HCT116 (cell line): ENCODE measurements around the gene CBFB. TPM values are rescaled to one million over a fixed set of nuclear protein-coding genes. Genes with fewer than 3 reads are reported as not detected.

Experiments
- ATAC-seq: fragments of 200-7000 bp; cut with Tn5 transposase; 2 replicates; pipeline ENCODE4 v1.9.1; 2020; ENCODE audit warnings: mild to moderate bottlenecking, moderate library complexity
- BruUV-seq: library from RNA; stranded (reverse); fragments of 400-500 nt; replicated peaks from 2 replicates; lab custom pipeline; 2021; lab: Mats Ljungman, UMichigan
- CTCF ChIA-PET: fragments of 300-600 bp; sonication (Branson Sonifier 250); formaldehyde crosslinking; loops from one replicate; lab custom pipeline; 2021; ENCODE audit warnings: antibody characterized with exemption; lab: Charles Lee
- POLR2A ChIA-PET: fragments of 300-600, 350-600 bp; sonication (Branson Sonifier 250); formaldehyde crosslinking; loops from one replicate; lab custom pipeline; 2021; ENCODE audit warnings: antibody characterized with exemption; lab: Charles Lee
- RAD21 ChIA-PET, 2 experiments: fragments of 300-600 bp; sonication (Branson Sonifier 250); formaldehyde crosslinking; loops; one replicate each; lab custom pipeline; 2023; ENCODE audit warnings: low total read pairs in 2 of 2; ENCODE audit not compliant: uncharacterized antibody in 2 of 2, unreplicated experiment in 2 of 2, low non-redundant PET in 1 of 2; lab: Charles Lee
- DNase-seq: peaks from one replicate; pipeline ENCODE4 v3.0.0-alpha.2; 2010; ENCODE audit warnings: low read depth, low spot score
- H2AFZ ChIP-seq: fragments of 200-600 bp; shearing (Covaris generic), sonication (generic); 2 replicates; pipeline ENCODE4 v1.6.1; 2017; ENCODE audit warnings: low read depth, mixed run types, mixed read lengths, antibody characterized with exemption, low read length; ENCODE audit not compliant: poor library complexity, severe bottlenecking
- H3K27ac ChIP-seq: 2 replicates; pipeline ENCODE4 v1.5.1; 2012; ENCODE audit warnings: low read depth, low read length
- H3K27me3 ChIP-seq: fragments of 200-600 bp; sonication (generic); 2 replicates; pipeline ENCODE4 v1.6.1; 2016; ENCODE audit warnings: mixed run types, low read length, mixed read lengths; ENCODE audit not compliant: insufficient read depth
- H3K36me3 ChIP-seq, 2 experiments: fragments of 200-500 bp in 1 of 2; fragments of 200-600 bp in 1 of 2; sonication (Bioruptor generic) in 1 of 2; sonication (generic) in 1 of 2; 2 replicates each; pipeline versions ENCODE4 v1.5.1 to v1.6.1; 2014 to 2016; ENCODE audit warnings: low read length in 2 of 2, inconsistent platforms in 1 of 2, mixed read lengths in 1 of 2, mixed run types in 1 of 2; ENCODE audit not compliant: insufficient read depth in 2 of 2, control insufficient read depth in 1 of 2
- H3K4me1 ChIP-seq, 2 experiments: fragments of 200-600 bp in 1 of 2; sonication (generic) in 1 of 2; 2 replicates each; pipeline versions ENCODE4 v1.5.1 to v1.6.1; 2012 to 2017; ENCODE audit warnings: low read length in 2 of 2, inconsistent platforms in 1 of 2, mild to moderate bottlenecking in 1 of 2, mixed read lengths in 1 of 2, mixed run types in 1 of 2, moderate library complexity in 1 of 2; ENCODE audit not compliant: insufficient read depth in 2 of 2, control insufficient read depth in 1 of 2
- H3K4me2 ChIP-seq: fragments of 200-600 bp; sonication (generic); 2 replicates; pipeline ENCODE4 v1.6.1; 2017; ENCODE audit warnings: mixed run types, low read length, mixed read lengths
- H3K4me3 ChIP-seq, 2 experiments: fragments of 200-600 bp in 1 of 2; sonication (generic) in 1 of 2; replicated peaks in 1 of 2; 2 replicates each; pipeline ENCODE4 v1.5.1; 2011 to 2016; ENCODE audit warnings: low read length in 2 of 2, control low read depth in 1 of 2, low read depth in 1 of 2, mild to moderate bottlenecking in 1 of 2, mixed read lengths in 1 of 2, mixed run types in 1 of 2
- H3K79me2 ChIP-seq: fragments of 200-600 bp; sonication (generic); 2 replicates; pipeline ENCODE4 v1.6.1; 2017; ENCODE audit warnings: mild to moderate bottlenecking, mixed run types, low read length, moderate library complexity, mixed read lengths; ENCODE audit not compliant: insufficient read depth
- H3K9ac ChIP-seq: fragments of 200-600 bp; sonication (generic); 2 replicates; pipeline ENCODE4 v1.6.1; 2016; ENCODE audit warnings: low read length, mixed read lengths
- H3K9me2 ChIP-seq: fragments of 200-600 bp; sonication (generic), shearing (Covaris generic); 2 replicates; pipeline ENCODE4 v1.6.1; 2017; ENCODE audit warnings: mixed run types, mild to moderate bottlenecking, moderate library complexity; ENCODE audit not compliant: insufficient read depth
- H3K9me3 ChIP-seq, 2 experiments: fragments of 200-500 bp in 1 of 2; fragments of 200-600 bp in 1 of 2; sonication (Bioruptor generic) in 1 of 2; sonication (generic) in 1 of 2; 2 replicates each; pipeline ENCODE4 v1.6.1; 2014 to 2017; ENCODE audit warnings: low read length in 2 of 2, mixed read lengths in 2 of 2, inconsistent platforms in 1 of 2, low read depth in 1 of 2, mild to moderate bottlenecking in 1 of 2, mixed run types in 1 of 2, moderate library complexity in 1 of 2; ENCODE audit not compliant: control insufficient read depth in 1 of 2, insufficient read depth in 1 of 2
- H4K20me1 ChIP-seq: fragments of 200-600 bp; sonication (generic), shearing (Covaris generic); 2 replicates; pipeline ENCODE4 v1.6.1; 2017; ENCODE audit warnings: mixed run types, mild to moderate bottlenecking, moderate library complexity; ENCODE audit not compliant: insufficient read depth
- ATF3 ChIP-seq: IDR thresholded peaks from 2 replicates; pipeline ENCODE4 v1.6.1; 2012
- CBX3 ChIP-seq: IDR thresholded peaks from 2 replicates; pipeline ENCODE4 v1.6.1; 2012; ENCODE audit warnings: low read depth
- CEBPB ChIP-seq: IDR thresholded peaks from 2 replicates; pipeline ENCODE4 v1.6.1; 2012; ENCODE audit warnings: low read depth
- CTCF ChIP-seq, 3 experiments: fragments of 200-600 bp in 1 of 3; sonication (generic) in 1 of 3; IDR thresholded peaks in 2 of 3; conservative IDR thresholded peaks in 1 of 3; 2 replicates each; pipeline ENCODE4 v1.5.1; 2012 to 2017; ENCODE audit warnings: low read depth in 2 of 3, low read length in 2 of 3, antibody characterized with exemption in 1 of 3, borderline replicate concordance in 1 of 3, control low read depth in 1 of 3, mild to moderate bottlenecking in 1 of 3, mixed read lengths in 1 of 3, mixed run types in 1 of 3, moderate library complexity in 1 of 3; ENCODE audit not compliant: insufficient read depth in 1 of 3
- EGR1 ChIP-seq: IDR thresholded peaks from 2 replicates; pipeline ENCODE4 v1.6.1; 2012; ENCODE audit warnings: low read depth
- FOSL1 ChIP-seq: IDR thresholded peaks from 2 replicates; pipeline ENCODE4 v1.6.1; 2012; ENCODE audit warnings: low read depth
- JUND ChIP-seq: IDR thresholded peaks from 2 replicates; pipeline ENCODE4 v1.6.1; 2012
- POLR2A ChIP-seq: IDR thresholded peaks from 2 replicates; pipeline ENCODE4 v1.7.0; 2011; ENCODE audit warnings: borderline replicate concordance; ENCODE audit not compliant: insufficient read depth, insufficient read length; ENCODE audit errors: extremely low read depth
- POLR2AphosphoS5 ChIP-seq: IDR thresholded peaks from 2 replicates; pipeline ENCODE4 v1.6.1; 2011; ENCODE audit warnings: mild to moderate bottlenecking, low read depth, low read length, moderate library complexity
- SIN3A ChIP-seq: IDR thresholded peaks from 2 replicates; pipeline ENCODE4 v1.6.1; 2012; ENCODE audit warnings: low read depth
- SRF ChIP-seq: IDR thresholded peaks from 2 replicates; pipeline ENCODE4 v1.6.1; 2012; ENCODE audit warnings: low read depth
- TCF7L2 ChIP-seq: IDR thresholded peaks from 2 replicates; pipeline ENCODE4 v1.7.0; 2011; ENCODE audit warnings: borderline replicate concordance, inconsistent platforms; ENCODE audit not compliant: insufficient read depth, insufficient read length; ENCODE audit errors: extremely low read depth
- YY1 ChIP-seq: IDR thresholded peaks from 2 replicates; pipeline ENCODE4 v1.6.1; 2011; ENCODE audit warnings: low read length, low read depth, moderate library complexity, mild to moderate bottlenecking; ENCODE audit not compliant: insufficient replicate concordance; ENCODE audit errors: extremely low read depth
- ZBTB33 ChIP-seq: IDR thresholded peaks from 2 replicates; pipeline ENCODE4 v1.6.1; 2011; ENCODE audit warnings: mild to moderate bottlenecking, low read length, moderate library complexity; ENCODE audit not compliant: insufficient replicate concordance; ENCODE audit errors: extremely low read depth
- ZFX ChIP-seq: fragments of 450-650 bp; IDR thresholded peaks from 2 replicates; pipeline ENCODE4 v1.6.1; 2017
- ZNF274 ChIP-seq: fragments of 200-500 bp; sonication (Bioruptor generic); IDR thresholded peaks from 2 replicates; pipeline ENCODE4 v1.6.1; 2014; ENCODE audit warnings: mild to moderate bottlenecking, low read depth, low read length, inconsistent platforms
- intact Hi-C: fragments of 100-400 bp; cut with micrococcal nuclease; formaldehyde crosslinking; loops from 2 replicates; pipeline ENCODE4 v1.10.0; 2022
- total RNA-seq: library from RNA; stranded (reverse); gene quantifications from one replicate; pipeline ENCODE4 v1.2.1, GENCODE V29; 2021; ENCODE audit not compliant: unreplicated experiment

Gene CBFB
- total RNA-seq, 1 experiment from 2014 or later, result 101 TPM

GRCh38 chr16:67021321-67021720 lies 7.6 kb upstream of the CBFB start:
- CTCF ChIA-PET, result interaction anchor here (1.0 to 1.7 kb wide), 2 partner anchors 60 to 134 kb away, joined by 4 to 5 read pairs; partner anchors contain the start of gene CES3
- H3K4me2 ChIP-seq, result no peak overlapping the region
- H3K9me2 ChIP-seq, result no peaks in the 10 kb centered on the region

More at GRCh38 chr16:67021321-67021720, 7.6 kb upstream of the CBFB start:
- H3K9ac ChIP-seq, result no peak overlapping the region
- no peak overlapping the region for H3K4me3 ChIP-seq
- intact Hi-C loops, result no loop called here
- no peak overlapping the region for H2AFZ ChIP-seq
- H3K27ac ChIP-seq, result no peak overlapping the region
- ChIA-PET POLR2A (no interaction called here), RAD21 (no interaction called here)
- peaks cover 0 to 11% of the 10 kb centered on the region in 2 experiments; a peak in 3 of 4 replicates for H3K4me1 ChIP-seq
- DNase-seq (no peak), ATAC-seq (no peak)
- no peaks in the 10 kb centered on the region for H3K9me3 ChIP-seq
- BruUV-seq, result no TSS peak
- H3K27me3 ChIP-seq, result no peaks in the 10 kb centered on the region
- H3K79me2 ChIP-seq, result no peaks in the 10 kb centered on the region
- H3K36me3 ChIP-seq, result no peaks in the 10 kb centered on the region
- TF ChIP-seq EGR1 (no peak), TCF7L2 (no peak), JUND (no peak), FOSL1 (no peak), POLR2A (no peak), POLR2AphosphoS5 (no peak), SIN3A (no peak), YY1 (no peak), ZFX (no peak), ZBTB33 (no peak), CEBPB (no peak), ZNF274 (no peak), SRF (no peak), CBX3 (no peak), ATF3 (no peak), CTCF (IDR thresholded peaks at IDR 0.05 in 2 of 3, conservative IDR thresholded peaks at IDR 0.05 in 1 of 3; ENCODE audit: borderline replicate concordance in 1 of 3, insufficient read depth in 1 of 3, low read depth in 2 of 3, low read length in 2 of 3) (no peak)
- no peaks in the 10 kb centered on the region for H4K20me1 ChIP-seq
